IPS-NIHi7 (cell line): Measurements from ENCODE around the gene TICAM1.
"Not testable (repeated sequence)": the region's sequence is repeated elsewhere in the genome, so short reads cannot be mapped to it uniquely, and the experiment has no call there.

Experiments
- DNase-seq: peaks from one replicate; pipeline ENCODE4 v3.0.0; 2012; ENCODE audit warnings: mixed read lengths; ENCODE audit errors: extremely low spot score

Gene TICAM1

GRCh38 chr19:4831304-4831978 lies at the start of gene TICAM1:
Gene TICAM1, minus strand, starts transcription at chr19:4831712. Its CDS starts 13,335 bp downstream, at chr19:4818377.
- peak; percentile 43 for DNase-seq

- no peak for DNase-seq
Measured at GRCh38 chr19:4879041-4879440, 47.5 kb upstream of the TICAM1 start.

- DNase-seq = no peak
Measured at GRCh38 chr19:4878491-4878968, 47.0 kb upstream of the TICAM1 start.

- DNase-seq = peak; percentile 36
Measured at GRCh38 chr19:4877753-4878490, 46.4 kb upstream of the TICAM1 start.

GRCh38 chr19:4873930-4874329 lies 42.4 kb upstream of the TICAM1 start:
- no peak for DNase-seq

- no peak for DNase-seq
Measured at GRCh38 chr19:4871711-4872110, 40.2 kb upstream of the TICAM1 start.

GRCh38 chr19:4870025-4870700 lies 38.7 kb upstream of the TICAM1 start:
- peak; percentile 31 for DNase-seq

GRCh38 chr19:4868286-4868834 lies 36.8 kb upstream of the TICAM1 start:
- DNase-seq = no peak

GRCh38 chr19:4867534-4868285 lies 36.2 kb upstream of the TICAM1 start, which contains the start of gene PLIN3:
Gene PLIN3, minus strand, starts transcription at chr19:4867667. Its CDS starts 6,273 bp downstream, at chr19:4861394.
- DNase-seq = peak; percentile 100

GRCh38 chr19:4866595-4867424 lies 35.3 kb upstream of the TICAM1 start:
- DNase-seq = peak; percentile 73

- DNase-seq = no peak
Measured at GRCh38 chr19:4861147-4861546, 29.6 kb upstream of the TICAM1 start.

- DNase-seq = no peak
Measured at GRCh38 chr19:4859697-4860096, 28.2 kb upstream of the TICAM1 start.

- not testable (repeated sequence) for DNase-seq
Measured at GRCh38 chr19:4856468-4856867, 25.0 kb upstream of the TICAM1 start.

GRCh38 chr19:4853506-4853905 lies 22.0 kb upstream of the TICAM1 start:
- not testable (repeated sequence) for DNase-seq

GRCh38 chr19:4852484-4852883 lies 21.0 kb upstream of the TICAM1 start:
- DNase-seq = no peak

- peak; percentile 92 for DNase-seq
Measured at GRCh38 chr19:4851551-4852290, 20.2 kb upstream of the TICAM1 start.

- no peak for DNase-seq
Measured at GRCh38 chr19:4849019-4849418, 17.5 kb upstream of the TICAM1 start.

GRCh38 chr19:4847190-4847973 lies 15.9 kb upstream of the TICAM1 start:
- DNase-seq = no peak

- not testable (repeated sequence) for DNase-seq
Measured at GRCh38 chr19:4845975-4846374, 14.5 kb upstream of the TICAM1 start.
